ENCODE measurements around the gene FUT6. TPM values are rescaled to one million over a fixed set of nuclear protein-coding genes. Genes with fewer than 3 reads are reported as not detected.

Gene FUT6
- total RNA-seq, 1 donor, result not detected

DNA sequence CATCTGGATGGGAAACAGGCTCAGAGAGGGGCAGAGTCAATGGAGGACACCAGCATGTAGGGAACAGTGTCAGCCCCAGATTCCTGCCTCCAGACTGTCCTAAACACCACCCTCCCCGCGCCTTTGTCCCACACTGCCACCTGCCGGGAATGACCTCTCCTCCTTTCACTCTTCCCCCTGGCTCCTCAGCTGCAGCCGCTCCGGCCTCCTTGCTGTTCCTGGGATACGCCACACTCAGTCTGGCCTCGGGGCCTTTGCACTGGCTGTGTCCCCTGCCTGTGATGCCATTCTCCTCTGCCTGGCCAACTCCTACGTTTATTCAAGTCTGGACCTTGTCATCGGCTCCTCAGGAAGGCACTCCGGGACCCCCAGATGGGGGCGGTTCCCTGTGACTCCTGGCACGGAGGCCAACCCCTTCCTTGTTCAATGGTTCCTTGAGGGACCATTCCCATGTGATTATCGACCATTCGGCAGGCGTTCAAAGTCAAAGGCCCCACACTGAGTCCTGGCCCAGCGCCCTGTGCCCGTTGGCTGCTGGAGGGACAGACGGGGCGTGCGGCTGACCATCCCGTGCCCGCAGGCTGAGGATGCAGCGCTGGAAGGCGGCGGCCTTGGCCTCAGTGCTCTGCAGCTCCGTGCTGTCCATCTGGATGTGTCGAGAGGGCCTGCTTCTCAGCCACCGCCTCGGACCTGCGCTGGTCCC is 15.8 kb downstream of the FUT6 start:
- DNase-seq (ENCODE audit: insufficient read length, low spot score, missing footprints), result peak; percentile 78

GRCh38 chr19:5822181-5822844 is 17.2 kb downstream of the FUT6 start:
- Histone ChIP-seq H3K36me3 (ENCODE audit: insufficient read depth, low read length) (no peaks in the 10 kb centered on the region), H2AFZ (ENCODE audit: low read length) (no peak overlapping the region), H3K4me1 (ENCODE audit: insufficient read depth, low read length) (no peaks in the 10 kb centered on the region)

More for the DNA sequence above, 15.8 kb downstream of the FUT6 start:
- Histone ChIP-seq H4K20me1 (ENCODE audit: insufficient read depth, low read length) (no peaks in the 10 kb centered on the region), H2AFZ (ENCODE audit: low read length) (no peak overlapping the region), H3K27me3 (ENCODE audit: insufficient read depth, low read length) (peaks cover 6% of the 10 kb centered on the region), H3K79me2 (ENCODE audit: insufficient read depth, low read length) (no peaks in the 10 kb centered on the region), H3K4me2 (ENCODE audit: insufficient read depth, low read length) (no peak overlapping the region), H3K4me3 (ENCODE audit: insufficient read depth, low read length) (no peak overlapping the region), H3K9me3 (ENCODE audit: low read depth, low read length) (no peaks in the 10 kb centered on the region), H3K36me3 (ENCODE audit: insufficient read depth, low read length) (no peaks in the 10 kb centered on the region), H3K27ac (ENCODE audit: low read depth, low read length) (no peak overlapping the region), H3K4me1 (ENCODE audit: insufficient read depth, low read length) (peaks cover 6% of the 10 kb centered on the region)
- TF ChIP-seq CTCF (IDR thresholded peaks at IDR 0.05; ENCODE audit: extremely low read depth, low read depth, low read length), result peak; percentile 14

DNA sequence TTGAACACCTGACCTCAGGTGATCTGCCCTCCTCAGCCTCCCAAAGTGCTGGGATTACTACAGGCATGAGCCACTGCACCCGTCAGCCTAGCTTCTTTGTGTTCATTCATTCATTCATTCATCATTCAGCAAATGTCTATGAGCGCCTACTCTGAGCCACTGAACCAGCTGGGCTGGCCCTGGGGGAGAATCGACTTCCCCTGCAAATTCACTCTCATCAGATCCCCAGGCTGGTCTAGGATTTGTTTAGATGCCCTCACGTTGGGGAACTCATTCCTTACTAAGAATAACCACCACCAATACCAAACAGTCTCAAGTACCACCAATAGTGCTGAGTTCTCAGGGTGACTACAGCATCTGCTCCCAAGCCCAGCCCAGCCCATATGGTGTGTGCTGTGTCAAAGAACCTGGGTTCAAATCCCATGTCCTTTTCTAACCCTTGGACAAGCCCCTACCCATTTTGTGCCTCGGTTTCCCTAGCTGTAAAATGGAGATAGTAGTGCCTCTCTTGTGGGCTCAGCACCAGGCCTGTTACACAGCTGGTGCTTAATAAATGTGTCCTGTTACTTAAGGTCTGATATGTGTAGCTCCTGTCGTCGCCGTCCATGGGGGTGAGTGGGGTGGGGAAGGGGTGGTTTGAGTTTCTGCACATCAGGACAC is 17.9 kb downstream of the FUT6 start:
- peak; percentile 83 for DNase-seq (ENCODE audit: insufficient read length, low spot score, missing footprints)
- H3K4me2 ChIP-seq (ENCODE audit: insufficient read depth, low read length), result no peak overlapping the region
- peaks cover 3% of the 10 kb centered on the region for H3K27me3 ChIP-seq (ENCODE audit: insufficient read depth, low read length)
- H3K79me2 ChIP-seq (ENCODE audit: insufficient read depth, low read length), result no peaks in the 10 kb centered on the region
- TF ChIP-seq CTCF (IDR thresholded peaks at IDR 0.05; ENCODE audit: extremely low read depth, low read depth, low read length), result no peak
- H3K4me1 ChIP-seq (ENCODE audit: insufficient read depth, low read length), result no peaks in the 10 kb centered on the region
- H3K9me3 ChIP-seq (ENCODE audit: low read depth, low read length), result no peaks in the 10 kb centered on the region
- no peak overlapping the region for H3K27ac ChIP-seq (ENCODE audit: low read depth, low read length)
- no peak overlapping the region for H3K4me3 ChIP-seq (ENCODE audit: insufficient read depth, low read length)
- no peak overlapping the region for H2AFZ ChIP-seq (ENCODE audit: low read length)
- no peaks in the 10 kb centered on the region for H4K20me1 ChIP-seq (ENCODE audit: insufficient read depth, low read length)
- H3K36me3 ChIP-seq (ENCODE audit: insufficient read depth, low read length), result no peaks in the 10 kb centered on the region

More at GRCh38 chr19:5822181-5822844, 17.2 kb downstream of the FUT6 start:
- Histone ChIP-seq H3K27me3 (ENCODE audit: insufficient read depth, low read length) (peaks cover 3% of the 10 kb centered on the region), H3K4me2 (ENCODE audit: insufficient read depth, low read length) (no peak overlapping the region), H3K9me3 (ENCODE audit: low read depth, low read length) (no peaks in the 10 kb centered on the region), H3K27ac (ENCODE audit: low read depth, low read length) (no peak overlapping the region), H3K79me2 (ENCODE audit: insufficient read depth, low read length) (no peaks in the 10 kb centered on the region), H4K20me1 (ENCODE audit: insufficient read depth, low read length) (no peaks in the 10 kb centered on the region), H3K4me3 (ENCODE audit: insufficient read depth, low read length) (no peak overlapping the region)
- no peak for TF ChIP-seq CTCF (IDR thresholded peaks at IDR 0.05; ENCODE audit: extremely low read depth, low read depth, low read length)
- peak; percentile 51 for DNase-seq (ENCODE audit: insufficient read length, low spot score, missing footprints)

- no peak overlapping the region for H3K4me3 ChIP-seq (ENCODE audit: insufficient read depth, low read length)
- no peak for TF ChIP-seq CTCF (IDR thresholded peaks at IDR 0.05; ENCODE audit: extremely low read depth, low read depth, low read length)
Observed at GRCh38 chr19:5820785-5821184, 18.7 kb downstream of the FUT6 start.

More at GRCh38 chr19:5820785-5821184, 18.7 kb downstream of the FUT6 start:
- no peak overlapping the region for H3K27ac ChIP-seq (ENCODE audit: low read depth, low read length)
- H2AFZ ChIP-seq (ENCODE audit: low read length), result no peak overlapping the region
- no peaks in the 10 kb centered on the region for H3K4me1 ChIP-seq (ENCODE audit: insufficient read depth, low read length)
- no peaks in the 10 kb centered on the region for H3K36me3 ChIP-seq (ENCODE audit: insufficient read depth, low read length)
- DNase-seq (ENCODE audit: insufficient read length, low spot score, missing footprints), result peak; percentile 67
- no peaks in the 10 kb centered on the region for H3K79me2 ChIP-seq (ENCODE audit: insufficient read depth, low read length)
- no peaks in the 10 kb centered on the region for H3K9me3 ChIP-seq (ENCODE audit: low read depth, low read length)
- peaks cover 3% of the 10 kb centered on the region for H3K27me3 ChIP-seq (ENCODE audit: insufficient read depth, low read length)
- H3K4me2 ChIP-seq (ENCODE audit: insufficient read depth, low read length), result no peak overlapping the region
- H4K20me1 ChIP-seq (ENCODE audit: insufficient read depth, low read length), result no peaks in the 10 kb centered on the region

All from osteoblast (primary cell).